ENCODE measurements around the gene NXNL1.

The NXNL1 gene

GRCh38 chr19:17418710-17419109 lies 42.0 kb downstream of the NXNL1 start:
- peak overlapping the region; percentile 34 for H3K27ac ChIP-seq (ENCODE audit: poor library complexity, severe bottlenecking)
- H3K4me1 ChIP-seq (ENCODE audit: insufficient read depth, poor library complexity, severe bottlenecking): no peaks in the 10 kb centered on the region
- peak overlapping the region; percentile 63 for H3K4me3 ChIP-seq (ENCODE audit: severe bottlenecking)
- H3K27me3 ChIP-seq (ENCODE audit: insufficient read depth, poor library complexity, severe bottlenecking): no peaks in the 10 kb centered on the region
- no peak for TF ChIP-seq CTCF (IDR thresholded peaks at IDR 0.05; ENCODE audit: poor library complexity, severe bottlenecking)
- no peak for ATAC-seq (ENCODE audit: low read depth)
- no peaks in the 10 kb centered on the region for H3K9me3 ChIP-seq (ENCODE audit: severe bottlenecking)
- H3K36me3 ChIP-seq (ENCODE audit: low read depth): peaks cover 18% of the 10 kb centered on the region
- DNase-seq (ENCODE audit: low spot score): no peak

DNA sequence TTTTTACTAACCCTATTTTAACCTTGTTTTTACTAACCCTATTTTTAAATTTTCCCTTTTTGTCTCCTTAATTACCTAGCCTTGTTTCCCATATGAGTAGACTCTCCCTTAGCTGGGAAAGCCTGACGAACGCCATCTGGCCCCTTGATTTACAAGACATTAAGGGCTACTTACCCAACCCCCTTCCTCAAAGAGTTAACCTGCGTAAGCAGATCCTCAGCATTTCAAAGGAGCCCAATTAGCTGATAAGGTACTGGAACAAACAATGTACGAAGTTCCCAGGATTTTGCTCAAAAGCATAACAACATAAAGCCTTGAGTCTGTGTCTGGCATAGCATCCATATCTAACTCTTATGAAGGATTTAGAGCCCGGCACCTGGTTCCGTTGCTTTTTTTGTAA lies 45.6 kb downstream of the NXNL1 start:
- Histone ChIP-seq H3K9me3 (ENCODE audit: severe bottlenecking) (no peaks in the 10 kb centered on the region), H3K4me3 (ENCODE audit: severe bottlenecking) (no peak overlapping the region)

GRCh38 chr19:17414097-17414496 lies 46.6 kb downstream of the NXNL1 start:
- Histone ChIP-seq H3K27me3 (ENCODE audit: insufficient read depth, poor library complexity, severe bottlenecking) (no peaks in the 10 kb centered on the region), H3K4me1 (ENCODE audit: insufficient read depth, poor library complexity, severe bottlenecking) (no peaks in the 10 kb centered on the region), H3K36me3 (ENCODE audit: low read depth) (no peaks in the 10 kb centered on the region), H3K9me3 (ENCODE audit: severe bottlenecking) (no peaks in the 10 kb centered on the region), H3K4me3 (ENCODE audit: severe bottlenecking) (no peak overlapping the region), H3K27ac (ENCODE audit: poor library complexity, severe bottlenecking) (no peak overlapping the region)
- DNase-seq (ENCODE audit: low spot score) (no peak), ATAC-seq (ENCODE audit: low read depth) (no peak)
- TF ChIP-seq CTCF (IDR thresholded peaks at IDR 0.05; ENCODE audit: poor library complexity, severe bottlenecking): no peak

More for the DNA sequence above, 45.6 kb downstream of the NXNL1 start:
- H3K27me3 ChIP-seq (ENCODE audit: insufficient read depth, poor library complexity, severe bottlenecking): no peaks in the 10 kb centered on the region
- ATAC-seq (ENCODE audit: low read depth) (no peak), DNase-seq (ENCODE audit: low spot score) (no peak)
- no peaks in the 10 kb centered on the region for H3K4me1 ChIP-seq (ENCODE audit: insufficient read depth, poor library complexity, severe bottlenecking)
- no peaks in the 10 kb centered on the region for H3K36me3 ChIP-seq (ENCODE audit: low read depth)
- no peak for TF ChIP-seq CTCF (IDR thresholded peaks at IDR 0.05; ENCODE audit: poor library complexity, severe bottlenecking)
- H3K27ac ChIP-seq (ENCODE audit: poor library complexity, severe bottlenecking): no peak overlapping the region

GRCh38 chr19:17411801-17412200 lies 48.9 kb downstream of the NXNL1 start:
- no peaks in the 10 kb centered on the region for H3K4me1 ChIP-seq (ENCODE audit: insufficient read depth, poor library complexity, severe bottlenecking)
- no peaks in the 10 kb centered on the region for H3K27me3 ChIP-seq (ENCODE audit: insufficient read depth, poor library complexity, severe bottlenecking)
- no peak for TF ChIP-seq CTCF (IDR thresholded peaks at IDR 0.05; ENCODE audit: poor library complexity, severe bottlenecking)
- DNase-seq (ENCODE audit: low spot score) (no peak), ATAC-seq (ENCODE audit: low read depth) (no peak)
- no peak overlapping the region for H3K4me3 ChIP-seq (ENCODE audit: severe bottlenecking)
- no peak overlapping the region for H3K27ac ChIP-seq (ENCODE audit: poor library complexity, severe bottlenecking)
- H3K36me3 ChIP-seq (ENCODE audit: low read depth): no peaks in the 10 kb centered on the region
- no peaks in the 10 kb centered on the region for H3K9me3 ChIP-seq (ENCODE audit: severe bottlenecking)

GRCh38 chr19:17409990-17410389 lies 50.7 kb downstream of the NXNL1 start:
- ATAC-seq (ENCODE audit: low read depth) (no peak), DNase-seq (ENCODE audit: low spot score) (no peak)
- no peak for TF ChIP-seq CTCF (IDR thresholded peaks at IDR 0.05; ENCODE audit: poor library complexity, severe bottlenecking)
- Histone ChIP-seq H3K36me3 (ENCODE audit: low read depth) (no peaks in the 10 kb centered on the region), H3K9me3 (ENCODE audit: severe bottlenecking) (no peaks in the 10 kb centered on the region), H3K4me1 (ENCODE audit: insufficient read depth, poor library complexity, severe bottlenecking) (no peaks in the 10 kb centered on the region), H3K4me3 (ENCODE audit: severe bottlenecking) (no peak overlapping the region), H3K27ac (ENCODE audit: poor library complexity, severe bottlenecking) (no peak overlapping the region), H3K27me3 (ENCODE audit: insufficient read depth, poor library complexity, severe bottlenecking) (no peaks in the 10 kb centered on the region)

Data from RWPE2 (cell line).